Measurements from ENCODE around the gene UPF1.

GRCh38 chr19:18889949-18890745 lies 58.4 kb downstream of the UPF1 start:
- TF ChIP-seq EZH2 (IDR thresholded peaks at IDR 0.05; ENCODE audit: borderline replicate concordance, low read length) (no peak), CTCF (conservative IDR thresholded peaks at IDR 0.05 in 1 of 2, IDR thresholded peaks at IDR 0.05 in 1 of 2; ENCODE audit: extremely low read depth in 1 of 2, insufficient read depth in 1 of 2, low read depth in 1 of 2, low read length in 2 of 2) (no peak)
